Right atrium auricular region (tissue), 2 donors: Measurements from ENCODE around the gene LCE4A. TPM values are rescaled to one million over a fixed set of nuclear protein-coding genes. Genes with fewer than 3 reads are reported as not detected.

ENCODE experiments used
- DNase-seq: peaks from one replicate; pipeline ENCODE4 v3.0.0-alpha.2; 2019; ENCODE audit warnings: low spot score
- H3K27ac ChIP-seq, 2 donors: fragments of 200-600 bp; sonication (generic); 1 replicate in 1 of 2; 2 replicates in 1 of 2; pipeline ENCODE4 v1.5.1; 2016 to 2019
- H3K27me3 ChIP-seq, 2 donors: fragments of 200-600 bp; sonication (generic); one replicate each; pipeline versions ENCODE4 v1.5.1 to v1.6.0; 2017 to 2019
- H3K36me3 ChIP-seq: fragments of 200-600 bp; sonication (generic); one replicate; pipeline ENCODE4 v1.5.1; 2016
- H3K4me1 ChIP-seq, 2 donors: fragments of 200-600 bp; sonication (generic); one replicate each; pipeline versions ENCODE4 v1.5.1 to v1.6.0; 2017 to 2019
- H3K4me3 ChIP-seq, 2 donors: fragments of 200-600 bp; sonication (generic); 1 replicate in 1 of 2; 2 replicates in 1 of 2; pipeline ENCODE4 v1.5.1; 2017 to 2019; ENCODE audit warnings: mild to moderate bottlenecking in 1 of 2, moderate library complexity in 1 of 2
- H3K9me3 ChIP-seq, 2 donors: fragments of 200-600 bp; sonication (generic); one replicate each; pipeline ENCODE4 v1.5.1; 2019
- total RNA-seq, 2 donors: library from RNA; depleted of rRNA; stranded (reverse); fragments of >200 nt; gene quantifications; one replicate each; pipeline ENCODE4 v1.1.0, GENCODE V29; 2016
- TF ChIP-seq, protein P1 (sequence below), 2 donors: fragments of 200-600 bp; sonication (generic); IDR thresholded peaks; one replicate each; pipeline ENCODE4 v1.5.1; 2019; ENCODE audit warnings: antibody characterized with exemption in 2 of 2

Gene LCE4A
- total RNA-seq, 2 donors from 2014 or later = not detected

DNA sequence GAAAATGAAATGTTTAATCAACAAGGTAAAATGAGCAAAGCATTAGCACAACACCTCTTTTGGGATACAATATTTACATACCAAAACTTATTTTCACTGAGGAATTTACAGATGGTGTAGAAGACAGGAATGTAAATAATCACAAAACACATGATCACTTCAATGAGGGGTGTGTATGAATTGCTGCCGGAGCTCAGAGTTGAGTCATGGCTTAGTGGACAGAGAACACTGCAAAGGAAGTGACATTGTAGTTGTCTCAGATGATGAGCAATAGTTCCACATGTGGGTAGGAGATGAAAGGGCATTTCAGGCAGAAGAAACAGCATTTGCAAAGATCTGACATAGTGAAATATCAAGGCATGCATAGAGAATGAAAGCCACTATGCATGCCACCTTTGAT, 44.3 kb downstream of the LCE4A start:
- no peaks in the 10 kb centered on the region for H3K4me1 ChIP-seq
- no peaks in the 10 kb centered on the region for H3K27me3 ChIP-seq
- H3K9me3 ChIP-seq = no peaks in the 10 kb centered on the region
- no peak for DNase-seq
- H3K27ac ChIP-seq = no peak overlapping the region
- H3K4me3 ChIP-seq = no peak overlapping the region
- TF ChIP-seq, protein P1, sequence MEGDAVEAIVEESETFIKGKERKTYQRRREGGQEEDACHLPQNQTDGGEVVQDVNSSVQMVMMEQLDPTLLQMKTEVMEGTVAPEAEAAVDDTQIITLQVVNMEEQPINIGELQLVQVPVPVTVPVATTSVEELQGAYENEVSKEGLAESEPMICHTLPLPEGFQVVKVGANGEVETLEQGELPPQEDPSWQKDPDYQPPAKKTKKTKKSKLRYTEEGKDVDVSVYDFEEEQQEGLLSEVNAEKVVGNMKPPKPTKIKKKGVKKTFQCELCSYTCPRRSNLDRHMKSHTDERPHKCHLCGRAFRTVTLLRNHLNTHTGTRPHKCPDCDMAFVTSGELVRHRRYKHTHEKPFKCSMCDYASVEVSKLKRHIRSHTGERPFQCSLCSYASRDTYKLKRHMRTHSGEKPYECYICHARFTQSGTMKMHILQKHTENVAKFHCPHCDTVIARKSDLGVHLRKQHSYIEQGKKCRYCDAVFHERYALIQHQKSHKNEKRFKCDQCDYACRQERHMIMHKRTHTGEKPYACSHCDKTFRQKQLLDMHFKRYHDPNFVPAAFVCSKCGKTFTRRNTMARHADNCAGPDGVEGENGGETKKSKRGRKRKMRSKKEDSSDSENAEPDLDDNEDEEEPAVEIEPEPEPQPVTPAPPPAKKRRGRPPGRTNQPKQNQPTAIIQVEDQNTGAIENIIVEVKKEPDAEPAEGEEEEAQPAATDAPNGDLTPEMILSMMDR (IDR thresholded peaks at IDR 0.05) = no peak
- no peaks in the 10 kb centered on the region for H3K36me3 ChIP-seq

DNA sequence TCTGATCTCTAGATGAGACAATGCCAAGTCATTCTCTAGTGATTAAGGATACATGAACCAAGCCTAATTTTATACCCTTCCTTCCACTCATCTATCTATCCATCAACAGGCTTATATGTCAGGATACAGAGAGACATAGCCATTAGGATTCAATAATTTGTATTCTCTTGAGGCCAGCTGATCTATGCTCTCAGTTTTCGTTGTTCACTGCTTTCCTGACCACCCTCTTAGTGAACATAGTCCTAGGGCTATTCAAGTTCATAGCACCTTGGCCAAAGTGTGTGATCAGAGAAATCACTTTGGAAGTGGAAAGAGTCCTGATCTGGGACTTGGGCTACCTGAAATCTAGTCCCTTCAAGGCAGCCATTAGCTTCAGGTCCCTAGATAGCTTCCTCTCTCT, 45.6 kb downstream of the LCE4A start:
- Histone ChIP-seq H3K27me3 (no peaks in the 10 kb centered on the region), H3K4me3 (no peak overlapping the region), H3K27ac (no peak overlapping the region), H3K9me3 (no peaks in the 10 kb centered on the region), H3K36me3 (no peaks in the 10 kb centered on the region), H3K4me1 (no peaks in the 10 kb centered on the region)
- TF ChIP-seq, protein P1 (IDR thresholded peaks at IDR 0.05) = no peak
- DNase-seq = no peak

DNA sequence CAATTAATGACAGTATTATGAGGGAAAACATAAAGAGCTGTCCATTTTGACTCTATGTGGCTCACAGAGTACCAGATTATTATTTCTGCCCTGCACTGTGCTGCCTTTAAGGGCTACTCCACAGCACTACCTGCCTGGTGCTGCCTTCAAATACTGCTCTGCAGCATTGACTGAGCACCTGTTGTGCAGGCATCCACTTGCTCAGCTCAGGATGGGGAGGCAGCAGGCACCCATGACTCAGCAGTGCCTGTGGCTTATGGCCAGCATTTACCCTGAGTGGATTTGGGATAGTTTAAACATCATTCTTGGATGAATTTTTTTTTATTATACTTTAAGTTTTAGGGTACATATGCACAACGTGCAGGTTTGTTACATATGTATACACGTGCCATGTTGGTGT, 48.9 kb downstream of the LCE4A start:
- Histone ChIP-seq H3K9me3 (no peaks in the 10 kb centered on the region), H3K27me3 (no peaks in the 10 kb centered on the region), H3K36me3 (no peaks in the 10 kb centered on the region), H3K4me3 (no peak overlapping the region), H3K27ac (no peak overlapping the region), H3K4me1 (no peaks in the 10 kb centered on the region)
- no peak for DNase-seq
- TF ChIP-seq, protein P1 (IDR thresholded peaks at IDR 0.05) = no peak

DNA sequence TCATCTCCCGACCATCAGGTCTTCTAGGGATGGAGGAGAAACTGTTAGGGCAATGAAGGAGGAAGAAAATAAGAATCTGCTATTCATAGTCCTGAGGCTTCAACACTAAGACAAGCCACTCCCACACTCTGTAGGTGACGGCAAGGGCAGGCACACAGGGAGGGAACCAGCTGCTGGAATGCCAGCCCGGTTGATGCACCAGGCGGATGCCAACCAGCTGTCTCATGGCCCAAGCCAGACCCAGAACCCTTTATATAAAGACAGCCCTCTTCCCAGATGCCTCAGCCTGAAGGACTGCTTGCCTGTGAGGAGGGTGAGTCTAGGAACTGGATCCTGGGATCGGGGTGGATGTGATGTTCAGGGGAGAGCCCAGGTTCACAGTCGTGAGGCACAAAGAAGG, 49.8 kb downstream of the LCE4A start, which contains the start of gene KPRP:
Gene KPRP, plus strand, starts transcription at position 279 of the 400 bp plus-strand sequence. CDS start 1,564 bp downstream, outside the sequence.
- TF ChIP-seq, protein P1 (IDR thresholded peaks at IDR 0.05) = no peak
- no peaks in the 10 kb centered on the region for H3K4me1 ChIP-seq
- H3K9me3 ChIP-seq = no peaks in the 10 kb centered on the region
- no peak for DNase-seq
- no peaks in the 10 kb centered on the region for H3K27me3 ChIP-seq
- no peak within 1 kb of the TSS for H3K27ac ChIP-seq
- H3K36me3 ChIP-seq = no peaks in the 10 kb centered on the region
- H3K4me3 ChIP-seq = no peak within 1 kb of the TSS

DNA sequence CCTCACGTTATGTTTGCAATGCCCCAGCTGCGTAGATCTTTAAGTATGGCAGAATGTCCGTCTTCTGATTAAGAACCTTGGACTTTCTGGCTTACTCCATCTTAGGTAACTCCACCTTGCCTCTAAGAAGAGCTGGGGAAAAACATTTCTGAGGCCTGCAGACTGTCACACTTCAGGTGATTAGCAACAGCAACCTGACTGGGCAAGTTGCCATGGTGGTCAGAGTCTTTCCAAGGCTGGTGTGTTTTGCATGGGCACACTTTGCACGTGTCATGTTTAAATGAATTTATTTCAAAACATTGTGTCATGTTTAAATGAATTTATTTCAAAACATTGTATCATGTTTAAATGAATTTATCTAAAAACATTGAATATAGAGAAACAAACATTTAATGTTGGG, 50.7 kb downstream of the LCE4A start:
- H3K4me1 ChIP-seq = no peaks in the 10 kb centered on the region
- H3K27me3 ChIP-seq = no peaks in the 10 kb centered on the region
- H3K4me3 ChIP-seq = no peak overlapping the region
- no peak overlapping the region for H3K27ac ChIP-seq
- no peaks in the 10 kb centered on the region for H3K36me3 ChIP-seq
- H3K9me3 ChIP-seq = no peaks in the 10 kb centered on the region
- DNase-seq = no peak
- TF ChIP-seq, protein P1 (IDR thresholded peaks at IDR 0.05) = no peak

Other genes with a start within 250 kb of the LCE4A start
- gene LCE5A, start 197.4 kb upstream of the LCE4A start, total RNA-seq = not detected
- not detected for gene CRCT1, start 193.7 kb upstream of the LCE4A start, total RNA-seq
- gene LCE3E, start 141.4 kb upstream of the LCE4A start, total RNA-seq = not detected
- not detected for gene LCE3D, start 127.6 kb upstream of the LCE4A start, total RNA-seq
- gene LCE3C, start 107.9 kb upstream of the LCE4A start, total RNA-seq = not detected
- gene LCE3B, start 94.3 kb upstream of the LCE4A start, total RNA-seq = not detected
- not detected for gene LCE3A, start 85.1 kb upstream of the LCE4A start, total RNA-seq
- not detected for gene LCE2D, start 44.8 kb upstream of the LCE4A start, total RNA-seq
- not detected for gene LCE2C, start 32.9 kb upstream of the LCE4A start, total RNA-seq
- gene LCE2B, start 22.0 kb upstream of the LCE4A start, total RNA-seq = not detected
- gene LCE2A, start 9.8 kb upstream of the LCE4A start, total RNA-seq = not detected
- not detected for gene KPRP, start 49.9 kb downstream of the LCE4A start, total RNA-seq
- gene LCE1F, start 67.0 kb downstream of the LCE4A start, total RNA-seq = not detected
- not detected for gene LCE1E, start 78.1 kb downstream of the LCE4A start, total RNA-seq
- not detected for gene LCE1D, start 88.6 kb downstream of the LCE4A start, total RNA-seq
- gene LCE1C, start 98.5 kb downstream of the LCE4A start, total RNA-seq = not detected
- not detected for gene LCE1B, start 103.8 kb downstream of the LCE4A start, total RNA-seq
- not detected for gene LCE1A, start 119.3 kb downstream of the LCE4A start, total RNA-seq
- not detected for gene LCE6A, start 134.7 kb downstream of the LCE4A start, total RNA-seq
- not detected for gene LCE7A, start 151.8 kb downstream of the LCE4A start, total RNA-seq
- gene SMCP, start 170.2 kb downstream of the LCE4A start, total RNA-seq = not detected
- not detected for gene IVL, start 200.4 kb downstream of the LCE4A start, total RNA-seq
- not detected for gene SPRR5, start 239.0 kb downstream of the LCE4A start, total RNA-seq